ENCODE measurements around the gene UHRF2. TPM values are rescaled to one million over a fixed set of nuclear protein-coding genes. Genes with fewer than 3 reads are reported as not detected.
A peak's percentile ranks its signal among the peaks of the same experiment; 100 is the strongest.
"Not testable (repeated sequence)": the region's sequence is repeated elsewhere in the genome, so short reads cannot be mapped to it uniquely, and the experiment has no call there.

Gene UHRF2
- total RNA-seq, 2 donors from 2014 or later, result 73.1 to 97.4 TPM

- ATAC-seq, result not testable (repeated sequence)
These were observed 42.3 kb downstream of the UHRF2 start for GRCh38 chr9:6455292-6455691.

GRCh38 chr9:6458704-6459103 is 45.7 kb downstream of the UHRF2 start:
- H3K9me3 Mint-ChIP-seq; DNase-seq (ENCODE audit: low spot score in 2 of 2): not testable (repeated sequence)
- peaks cover 19 to 55% of the 10 kb centered on the region in 2 donors for H3K36me3 Mint-ChIP-seq

More at GRCh38 chr9:6455292-6455691, 42.3 kb downstream of the UHRF2 start:
- not testable (repeated sequence) for H3K27ac Mint-ChIP-seq; DNase-seq (ENCODE audit: low spot score in 2 of 2)
- Mint-ChIP-seq H3K9me3 (peaks cover 0 to 20% of the 10 kb centered on the region in 2 donors), H3K36me3 (peaks cover 19 to 64% of the 10 kb centered on the region in 2 donors)

GRCh38 chr9:6459718-6460117 is 46.7 kb downstream of the UHRF2 start:
- Mint-ChIP-seq H3K9me3 (peaks cover 0 to 10% of the 10 kb centered on the region in 2 donors), H3K36me3 (peaks cover 19 to 48% of the 10 kb centered on the region in 2 donors), H3K27ac (no peak overlapping the region)
- DNase-seq (ENCODE audit: low spot score in 2 of 2), result no peak
- ATAC-seq, result peak in 1 of 2 donors; percentile 16

More at GRCh38 chr9:6458704-6459103, 45.7 kb downstream of the UHRF2 start:
- not testable (repeated sequence) for ATAC-seq, H3K27ac Mint-ChIP-seq

- Mint-ChIP-seq H3K9me3 (peaks cover 0 to 10% of the 10 kb centered on the region in 2 donors), H3K36me3 (peaks cover 23 to 48% of the 10 kb centered on the region in 2 donors), H3K27ac (no peak overlapping the region)
- peak in 1 of 2 donors; percentile 26 for ATAC-seq
- DNase-seq (ENCODE audit: low spot score in 2 of 2), result no peak
These were observed 47.3 kb downstream of the UHRF2 start for GRCh38 chr9:6460189-6460768.

GRCh38 chr9:6461619-6462018 is 48.6 kb downstream of the UHRF2 start:
- H3K36me3 Mint-ChIP-seq, result peaks cover 23 to 40% of the 10 kb centered on the region in 2 donors
- DNase-seq (ENCODE audit: low spot score in 2 of 2) (no peak), ATAC-seq (no peak)
- no peak overlapping the region for H3K27ac Mint-ChIP-seq
- H3K9me3 Mint-ChIP-seq, result peaks cover 0 to 10% of the 10 kb centered on the region in 2 donors

- ATAC-seq (no peak), DNase-seq (ENCODE audit: low spot score in 2 of 2) (no peak)
- Mint-ChIP-seq H3K9me3 (no peaks in the 10 kb centered on the region), H3K27ac (no peak overlapping the region), H3K36me3 (peaks cover 5 to 13% of the 10 kb centered on the region in 2 donors)
These were observed 54.1 kb downstream of the UHRF2 start for GRCh38 chr9:6467006-6467625.

- DNase-seq (ENCODE audit: low spot score in 2 of 2) (no peak), ATAC-seq (no peak)
- no peak overlapping the region for H3K27ac Mint-ChIP-seq
- H3K9me3 Mint-ChIP-seq, result no peaks in the 10 kb centered on the region
- peaks cover 0 to 7% of the 10 kb centered on the region in 2 donors for H3K36me3 Mint-ChIP-seq
These were observed 58.3 kb downstream of the UHRF2 start for GRCh38 chr9:6471231-6471850.

GRCh38 chr9:6473151-6473550 is 60.2 kb downstream of the UHRF2 start:
- ATAC-seq (no peak), DNase-seq (ENCODE audit: low spot score in 2 of 2) (no peak)
- H3K27ac Mint-ChIP-seq, result no peak overlapping the region
- no peaks in the 10 kb centered on the region for H3K36me3 Mint-ChIP-seq
- H3K9me3 Mint-ChIP-seq, result no peaks in the 10 kb centered on the region

GRCh38 chr9:6479959-6480358 is 67.0 kb downstream of the UHRF2 start:
- Mint-ChIP-seq H3K36me3 (no peaks in the 10 kb centered on the region), H3K27ac (no peak overlapping the region), H3K9me3 (no peaks in the 10 kb centered on the region)
- DNase-seq (ENCODE audit: low spot score in 2 of 2) (no peak), ATAC-seq (no peak)

GRCh38 chr9:6484210-6484609 is 71.2 kb downstream of the UHRF2 start:
- peak in 1 of 2 donors; percentile 24 for ATAC-seq

GRCh38 chr9:6488395-6488794 is 75.4 kb downstream of the UHRF2 start:
- Mint-ChIP-seq H3K36me3 (peaks cover 0 to 5% of the 10 kb centered on the region in 2 donors), H3K27ac (peak overlapping the region in 1 of 2 donors; percentile 74), H3K9me3 (no peaks in the 10 kb centered on the region)
- DNase-seq (ENCODE audit: low spot score in 2 of 2), result no peak
- no peak for ATAC-seq

More at GRCh38 chr9:6484210-6484609, 71.2 kb downstream of the UHRF2 start:
- Mint-ChIP-seq H3K36me3 (peaks cover 0 to 5% of the 10 kb centered on the region in 2 donors), H3K9me3 (no peaks in the 10 kb centered on the region), H3K27ac (peak overlapping the region in 1 of 2 donors; percentile 58)
- no peak for DNase-seq (ENCODE audit: low spot score in 2 of 2)

GRCh38 chr9:6489099-6489498 is 76.1 kb downstream of the UHRF2 start:
- Mint-ChIP-seq H3K9me3 (no peaks in the 10 kb centered on the region), H3K27ac (no peak overlapping the region), H3K36me3 (peaks cover 0 to 5% of the 10 kb centered on the region in 2 donors)
- ATAC-seq (no peak), DNase-seq (ENCODE audit: low spot score in 2 of 2) (no peak)

- DNase-seq (ENCODE audit: low spot score in 2 of 2) (no peak), ATAC-seq (no peak)
- Mint-ChIP-seq H3K27ac (peak overlapping the region in 1 of 2 donors; percentile 18), H3K36me3 (peaks cover 0 to 4% of the 10 kb centered on the region in 2 donors), H3K9me3 (no peaks in the 10 kb centered on the region)
These were observed 77.9 kb downstream of the UHRF2 start for GRCh38 chr9:6490863-6491262.

- ATAC-seq (no peak), DNase-seq (ENCODE audit: low spot score in 2 of 2) (no peak)
- H3K36me3 Mint-ChIP-seq, result peaks cover 4 to 9% of the 10 kb centered on the region in 2 donors
- H3K9me3 Mint-ChIP-seq, result no peaks in the 10 kb centered on the region
- no peak overlapping the region for H3K27ac Mint-ChIP-seq
These were observed 82.5 kb downstream of the UHRF2 start for GRCh38 chr9:6495466-6495865.

GRCh38 chr9:6498982-6499381 is 86.0 kb downstream of the UHRF2 start:
- DNase-seq (ENCODE audit: low spot score in 2 of 2) (no peak), ATAC-seq (peak in 1 of 2 donors; percentile 34)
- peaks cover 4 to 17% of the 10 kb centered on the region in 2 donors for H3K36me3 Mint-ChIP-seq
- no peak overlapping the region for H3K27ac Mint-ChIP-seq
- no peaks in the 10 kb centered on the region for H3K9me3 Mint-ChIP-seq

- Mint-ChIP-seq H3K36me3 (peaks cover 17 to 41% of the 10 kb centered on the region in 2 donors), H3K9me3 (no peaks in the 10 kb centered on the region), H3K27ac (peak overlapping the region in 1 of 2 donors; percentile 44)
- DNase-seq (ENCODE audit: low spot score in 2 of 2), result no peak
- ATAC-seq, result no peak
These were observed 88.7 kb downstream of the UHRF2 start for GRCh38 chr9:6501526-6502210.

- peaks cover 14 to 36% of the 10 kb centered on the region in 2 donors for H3K36me3 Mint-ChIP-seq
- no peaks in the 10 kb centered on the region for H3K9me3 Mint-ChIP-seq
- DNase-seq (ENCODE audit: low spot score in 2 of 2) (no peak), ATAC-seq (no peak)
- H3K27ac Mint-ChIP-seq, result peak overlapping the region; percentile 38 to 44
These were observed 89.4 kb downstream of the UHRF2 start for GRCh38 chr9:6502399-6502798.
